Ovary (tissue), 9 donors: ENCODE results near the gene DDRGK1. TPM values are rescaled to one million over a fixed set of nuclear protein-coding genes. Genes with fewer than 3 reads are reported as not detected.

ENCODE experiments used
- DNase-seq, 5 donors: peaks; one replicate each; pipeline ENCODE4 v3.0.0-alpha.2; 2019 to 2020
- H3K27ac ChIP-seq, 2 donors: fragments of 200-600 bp; one replicate each; pipeline versions ENCODE4 v1.5.1 to v1.8.0; 2019 to 2022
- H3K27me3 ChIP-seq: fragments of 200-600 bp; one replicate; pipeline ENCODE4 v1.8.0; 2022
- H3K36me3 ChIP-seq: fragments of 200-600 bp; sonication (generic); one replicate; pipeline ENCODE4 v1.5.1; 2019
- H3K4me1 ChIP-seq: one replicate; pipeline ENCODE4 v1.8.1; 2013; ENCODE audit warnings: mild to moderate bottlenecking, moderate library complexity; ENCODE audit not compliant: insufficient read depth
- H3K4me3 ChIP-seq: fragments of 200-600 bp; sonication (generic); one replicate; pipeline ENCODE4 v1.5.1; 2017
- H3K9me3 ChIP-seq, 2 donors: fragments of 200-600 bp in 1 of 2; sonication (generic) in 1 of 2; one replicate each; pipeline versions ENCODE4 v1.5.1 to v1.8.1; 2013 to 2019; ENCODE audit warnings: mild to moderate bottlenecking in 1 of 2, moderate library complexity in 1 of 2
- CTCF ChIP-seq, 3 donors: fragments of 450-650 bp in 2 of 3; fragments of 200-600 bp in 1 of 3; IDR thresholded peaks; one replicate each; pipeline versions ENCODE4 v1.5.1 to v1.8.0; 2016 to 2022; ENCODE audit warnings: antibody characterized with exemption in 3 of 3, mild to moderate bottlenecking in 1 of 3
- EP300 ChIP-seq: sonication (generic); formaldehyde crosslinking; IDR thresholded peaks from one replicate; pipeline ENCODE4 v1.6.1; 2017; ENCODE audit warnings: antibody characterized with exemption
- POLR2A ChIP-seq: fragments of 450-650 bp; IDR thresholded peaks from one replicate; pipeline ENCODE4 v1.6.1; 2017; ENCODE audit warnings: antibody characterized with exemption, mild to moderate bottlenecking, moderate library complexity
- WGBS, 3 donors: extraction: QIAGEN DNeasy Blood & Tissue Kit in 1 of 3; methylation state at CpG; one replicate each; pipeline versions ENCODE4 v1.1.5 to v1.1.7; 2013 to 2017; 5-methylcytosine and 5-hydroxymethylcytosine counted together
- intact Hi-C, 4 donors: fragments of 100-400 bp; cut with DNase I; formaldehyde crosslinking; loops; one replicate each; pipeline versions ENCODE4 v1.11.0 to v1.15.1; 2022 to 2023
- polyA plus RNA-seq, 2 donors: library from polyadenylated mRNA; stranded (reverse); fragments of 200-250 nt in 1 of 2; fragments of 350-450 nt in 1 of 2; fragmentation: Illumina TruSeq in 1 of 2; extraction: RNeasy Lipid Tissue Mini Kit (QIAGEN cat#74804) in 1 of 2; gene quantifications; one replicate each; pipeline ENCODE4 v1.2.3, GENCODE V29; 2013 to 2014
- total RNA-seq, 7 donors: library from RNA; depleted of rRNA in 2 of 7; stranded (reverse); fragments of >200 nt in 2 of 7; fragmentation: NEBNext Ultra II Directional in 3 of 7; extraction: Animal tissue kit (Norgen Biotek cat#: 25700) in 3 of 7; gene quantifications; one replicate each; pipeline versions ENCODE4 v1.1.0 to v1.2.4, GENCODE V29; 2016 to 2023
- donor health status: DM: no; HTN: no; CAD: no; lungs with moderate emphysema.
- donor health status: DM: no; HTN: no; CAD: no.
- donor health status: Bipolar disorder and iron deficiency.
- donor health status: DM: yes; HTN: yes; CAD: no.
- donor health status: DM: no; HTN: no; CAD: no.
- donor health status: DM: yes; HTN: yes; CAD: no.

The DDRGK1 gene
- total and polyA plus RNA-seq, 9 donors = 38.5 to 63.9 (median 52.5) TPM

- Histone ChIP-seq H3K27ac (no peak overlapping the region), H3K9me3 (no peaks in the 10 kb centered on the region), H3K36me3 (no peaks in the 10 kb centered on the region), H3K4me3 (no peak overlapping the region), H3K4me1 (peaks cover 5% of the 10 kb centered on the region), H3K27me3 (peaks cover 4% of the 10 kb centered on the region)
- 48 to 69% (median 51%) methylated on average over 6 of the region's 6 CpGs for WGBS, 3 donors
- intact Hi-C loops = no loop called here
- no peak for DNase-seq
- TF ChIP-seq POLR2A (no peak), CTCF (IDR thresholded peaks at IDR 0.05) (no peak), EP300 (no peak)
Measured at GRCh38 chr20:3242172-3242692, 37.8 kb upstream of the DDRGK1 start.

- Histone ChIP-seq H3K27me3 (peaks cover 4% of the 10 kb centered on the region), H3K36me3 (no peaks in the 10 kb centered on the region), H3K27ac (no peak overlapping the region), H3K4me1 (peaks cover 5% of the 10 kb centered on the region), H3K9me3 (no peaks in the 10 kb centered on the region), H3K4me3 (no peak overlapping the region)
- 77 to 86% (median 79%) methylated on average over 15 of the region's 15 CpGs for WGBS, 3 donors
- intact Hi-C loops = no loop called here
- TF ChIP-seq EP300 (no peak), CTCF (IDR thresholded peaks at IDR 0.05) (no peak), POLR2A (no peak)
- no peak for DNase-seq
Measured at GRCh38 chr20:3240776-3241363, 36.4 kb upstream of the DDRGK1 start.

GRCh38 chr20:3239867-3240775 lies 35.6 kb upstream of the DDRGK1 start:
- Histone ChIP-seq H3K9me3 (no peaks in the 10 kb centered on the region), H3K4me3 (peak overlapping the region; percentile 52), H3K27me3 (peaks cover 4% of the 10 kb centered on the region), H3K36me3 (no peaks in the 10 kb centered on the region), H3K4me1 (peaks cover 5% of the 10 kb centered on the region), H3K27ac (no peak overlapping the region)
- intact Hi-C loops = no loop called here
- 17 to 22% (median 18%) methylated on average over 50 to 54 of the region's 54 CpGs for WGBS, 3 donors
- no peak for DNase-seq
- no peak for TF ChIP-seq CTCF (IDR thresholded peaks at IDR 0.05)
- no peak for TF ChIP-seq POLR2A
- no peak for TF ChIP-seq EP300

- Histone ChIP-seq H3K4me3 (peak within 1 kb of the TSS; percentile 52), H3K27ac (no peak within 1 kb of the TSS), H3K36me3 (no peaks in the 10 kb centered on the region), H3K27me3 (peaks cover 4% of the 10 kb centered on the region), H3K9me3 (no peaks in the 10 kb centered on the region), H3K4me1 (peaks cover 5% of the 10 kb centered on the region)
- WGBS, 3 donors = 1% methylated on average over 49 to 107 of the region's 107 CpGs
- no peak for TF ChIP-seq CTCF (IDR thresholded peaks at IDR 0.05)
- TF ChIP-seq POLR2A = no peak
- TF ChIP-seq EP300 = no peak
- intact Hi-C loops = no loop called here
- no peak for DNase-seq
Measured at GRCh38 chr20:3239026-3239866, 34.8 kb upstream of the DDRGK1 start, which contains the start of gene SLC4A11. SLC4A11 (minus strand) TSS chr20:3239190; CDS start chr20:3239137, 53 bp downstream.
